CD4-positive, alpha-beta T cell treated with Interleukin-1 beta for 1 hour (primary cell): ENCODE results near the gene CCL11.
A peak's percentile ranks its signal among the peaks of the same experiment; 100 is the strongest.

Experiments used
- DNase-seq, 2 donors: peaks; one replicate each; pipeline ENCODE4 v3.0.0-alpha.2; 2020 to 2022

Gene CCL11

DNA sequence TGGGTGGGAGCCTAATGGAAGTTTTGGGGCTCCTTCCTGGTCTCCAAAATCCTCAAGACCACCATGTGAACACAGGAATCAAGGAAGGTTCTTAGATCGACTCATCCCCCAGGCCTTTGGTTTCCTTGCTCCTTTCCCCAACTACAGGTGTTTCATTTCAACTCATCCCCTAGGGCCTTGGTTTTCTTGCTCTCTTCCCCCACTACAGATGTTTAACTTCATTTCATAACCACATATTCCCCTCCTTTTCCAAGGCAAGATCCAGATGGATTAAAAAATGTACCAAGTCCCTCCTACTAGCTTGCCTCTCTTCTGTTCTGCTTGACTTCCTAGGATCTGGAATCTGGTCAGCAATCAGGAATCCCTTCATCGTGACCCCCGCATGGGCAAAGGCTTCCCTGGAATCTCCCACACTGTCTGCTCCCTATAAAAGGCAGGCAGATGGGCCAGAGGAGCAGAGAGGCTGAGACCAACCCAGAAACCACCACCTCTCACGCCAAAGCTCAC, at the start of gene CCL11:
CCL11 (plus strand) TSS at position 457 of the 507 bp plus-strand sequence. CDS start 67 bp downstream, outside the sequence.
- no peak for DNase-seq

DNA sequence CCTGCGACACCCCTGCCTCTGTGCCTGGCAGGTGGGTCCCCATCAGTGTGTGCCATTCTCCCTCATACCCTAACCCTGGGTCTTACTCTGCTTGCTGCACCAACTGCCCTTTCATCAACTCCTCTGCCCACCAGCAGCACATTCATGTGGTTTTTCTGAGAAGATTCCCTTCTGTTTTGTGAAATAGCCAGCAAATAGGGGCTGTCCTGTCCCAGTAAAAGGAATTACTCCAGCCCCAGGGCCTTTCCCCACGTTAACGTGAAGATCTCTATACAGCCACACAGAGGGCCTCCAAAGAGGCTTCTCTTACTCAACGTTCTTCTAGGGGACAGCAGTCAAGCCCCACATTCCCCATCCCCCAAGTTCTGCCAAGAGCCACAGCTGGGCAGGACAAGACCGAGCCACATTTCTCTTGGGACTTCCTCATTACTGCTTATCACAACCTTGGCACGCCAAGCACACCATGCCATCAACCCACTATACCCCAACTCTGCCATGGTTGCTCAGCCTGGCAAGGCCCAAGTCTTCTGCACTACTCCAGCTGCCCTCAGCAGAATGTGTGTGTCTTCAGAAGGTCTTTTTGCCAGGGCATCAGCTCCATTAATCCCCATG, 49.2 kb upstream of the CCL11 start:
- no peak for DNase-seq

DNA sequence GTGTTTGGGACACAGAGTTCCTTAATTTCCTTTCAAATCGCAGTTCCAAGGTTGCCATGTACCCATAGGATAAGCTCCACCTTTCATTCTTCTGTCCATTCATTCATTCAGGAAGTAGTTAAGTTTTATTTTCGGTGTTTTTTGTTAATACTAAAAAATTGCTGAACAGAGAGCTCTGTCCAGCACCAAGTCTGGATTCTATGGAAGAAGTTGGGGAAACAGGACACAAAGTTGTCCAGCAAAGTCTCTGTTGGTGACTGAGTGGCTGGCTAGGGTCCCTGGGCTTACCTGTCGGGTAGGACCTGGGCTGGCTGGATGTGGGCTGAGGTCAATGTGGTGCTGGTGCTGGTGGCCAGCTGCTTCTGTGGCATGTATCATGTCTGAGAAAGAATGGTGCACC, 48.1 kb upstream of the CCL11 start:
- DNase-seq, result no peak

DNA sequence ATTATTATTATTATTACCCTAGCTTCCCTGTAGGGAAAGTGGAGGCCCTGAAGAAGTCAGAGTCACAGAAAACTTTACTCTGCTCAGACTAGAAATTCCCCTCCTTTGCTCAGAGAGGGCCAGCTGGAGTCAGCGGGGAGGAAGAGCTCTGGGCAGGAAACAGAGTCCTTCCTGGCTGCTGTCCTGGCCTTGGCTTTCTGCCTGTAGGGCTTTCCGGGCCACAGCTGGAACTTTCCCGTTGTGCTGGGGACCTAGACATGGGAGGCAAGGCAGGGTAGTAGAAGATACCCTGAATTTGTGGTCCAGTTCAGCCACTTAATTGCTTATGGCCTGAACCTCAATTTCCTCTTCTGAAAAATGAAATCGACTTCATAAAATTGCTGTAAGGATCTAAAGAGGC, 44.5 kb upstream of the CCL11 start:
- DNase-seq, result no peak

DNA sequence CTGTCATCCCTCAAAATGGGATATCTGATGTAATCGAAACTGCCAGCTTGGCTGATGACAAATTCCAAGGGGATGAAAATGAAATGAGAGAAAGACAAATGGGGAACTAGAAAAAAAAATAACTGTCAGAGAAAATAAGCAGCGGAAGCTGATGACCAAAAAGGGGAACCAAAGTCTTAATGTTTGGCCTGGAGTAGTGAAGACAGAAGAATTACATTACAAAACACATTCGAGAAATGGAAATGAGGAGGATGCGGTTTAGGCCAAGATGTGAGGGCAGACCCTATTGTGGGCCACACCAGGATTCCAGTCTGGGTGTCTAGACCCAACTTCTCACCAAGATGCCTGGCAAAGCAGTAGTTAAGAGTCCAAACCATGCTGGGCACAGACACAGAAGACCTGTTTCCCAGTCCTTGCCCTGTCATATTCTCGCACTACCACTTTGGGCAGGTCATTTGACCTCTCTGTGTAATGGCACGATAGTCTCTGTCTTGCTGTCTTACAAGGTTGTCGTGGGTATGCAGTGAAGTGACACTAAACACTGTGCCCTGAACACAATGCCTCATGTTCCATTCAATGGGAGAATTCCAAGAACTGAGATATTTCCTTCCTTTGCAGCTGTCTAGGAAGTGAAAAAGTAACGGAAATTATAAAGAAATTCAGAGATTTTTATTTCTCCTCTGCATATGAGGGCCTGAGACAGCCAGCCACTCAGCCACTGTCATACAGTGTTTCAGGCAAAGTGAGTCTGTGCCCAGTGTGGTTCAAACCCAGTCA, 42.8 kb upstream of the CCL11 start:
- DNase-seq, result peak; percentile 7 to 32

DNA sequence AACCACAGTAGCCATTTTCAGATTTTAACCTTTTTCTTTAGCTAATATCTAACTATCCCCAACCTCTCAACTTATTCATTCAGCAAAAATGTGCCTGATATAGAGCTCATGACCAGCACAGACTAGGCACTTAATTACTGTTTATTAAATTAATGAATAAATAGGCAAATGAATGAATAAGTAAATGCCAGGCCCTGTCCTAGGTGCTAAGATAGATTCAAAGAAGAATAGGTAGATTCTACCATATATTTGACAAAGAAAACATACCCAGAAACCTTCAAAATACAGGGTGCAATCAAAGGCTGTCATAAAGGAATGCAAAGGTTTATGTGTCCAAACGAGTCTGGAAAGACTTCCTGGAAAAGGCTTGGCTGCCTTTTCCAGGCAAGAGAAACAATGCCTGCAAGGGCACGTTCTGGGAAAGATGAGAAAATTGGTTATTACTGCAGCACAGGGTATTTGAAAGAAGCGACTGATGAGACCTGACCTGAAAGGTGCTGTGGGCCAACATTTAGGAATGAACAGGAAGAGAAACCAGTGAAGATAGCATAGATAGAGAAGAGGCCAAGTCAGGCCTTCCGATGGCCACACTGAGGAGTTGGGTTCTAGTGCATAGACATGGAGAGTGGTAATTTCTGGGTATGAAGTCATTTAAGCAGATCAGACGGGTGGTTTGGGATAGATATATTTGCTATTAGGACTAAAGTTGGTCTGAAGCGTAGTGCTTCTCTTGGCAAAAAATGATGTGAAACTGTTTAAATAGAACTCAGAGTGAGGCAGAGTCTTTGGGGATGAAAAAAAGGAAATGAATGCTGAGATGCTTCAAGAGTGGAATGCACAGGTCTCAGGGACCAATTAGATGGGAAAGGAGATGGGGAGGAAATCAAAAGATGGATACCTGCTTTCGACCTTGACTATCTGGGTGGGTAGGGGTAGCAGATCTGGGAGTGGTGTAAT, 41.9 kb upstream of the CCL11 start:
- no peak for DNase-seq

GRCh38 chr17:34245351-34245905, 40.1 kb upstream of the CCL11 start:
- no peak for DNase-seq

DNA sequence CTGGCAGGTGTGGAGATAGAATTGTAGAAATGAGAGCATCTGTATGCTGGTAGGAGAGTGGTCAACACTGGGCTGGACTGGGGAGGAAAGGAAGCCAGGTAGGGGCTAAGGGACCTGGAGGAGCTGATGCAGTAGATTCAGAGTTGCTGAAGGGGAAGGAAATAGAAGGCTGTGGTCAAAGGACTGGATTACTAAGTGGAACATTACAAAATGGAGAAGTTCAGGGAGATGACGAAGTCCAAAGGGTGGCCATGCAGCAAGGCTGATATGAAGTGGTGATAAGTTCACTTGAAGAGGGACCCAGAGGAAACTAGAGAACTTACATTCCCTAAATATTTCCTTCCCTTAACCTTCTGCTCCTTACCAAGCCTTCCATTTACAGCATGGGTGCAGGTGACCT, 39.1 kb upstream of the CCL11 start:
- peak in 1 of 2 donors; percentile 42 for DNase-seq

GRCh38 chr17:34246881-34247280, 38.7 kb upstream of the CCL11 start:
- DNase-seq, result no peak

DNA sequence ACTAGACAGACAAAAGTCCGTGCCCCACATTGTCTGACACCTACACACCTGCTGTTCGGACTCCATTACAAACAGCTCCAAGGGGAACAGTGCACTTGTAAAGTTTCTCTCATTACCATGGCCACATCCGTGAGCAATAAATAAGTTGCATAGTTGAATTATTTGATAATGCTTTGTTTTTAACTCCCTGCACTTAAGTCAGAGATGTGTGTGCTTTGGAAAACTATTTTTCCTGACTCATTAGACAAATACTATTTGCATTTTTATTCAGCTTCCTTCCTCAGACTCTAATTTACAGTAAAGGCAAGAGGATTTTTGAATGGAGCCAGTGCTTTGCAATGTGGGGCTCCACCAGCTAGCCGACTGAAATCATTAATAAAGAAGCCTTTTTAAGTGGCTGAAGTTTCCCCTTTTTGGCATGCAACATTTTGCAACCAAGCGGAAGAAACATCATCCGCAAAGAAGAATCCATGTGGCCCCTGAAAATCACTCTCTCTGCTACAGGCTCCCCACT, 37.0 kb upstream of the CCL11 start:
- no peak for DNase-seq

DNA sequence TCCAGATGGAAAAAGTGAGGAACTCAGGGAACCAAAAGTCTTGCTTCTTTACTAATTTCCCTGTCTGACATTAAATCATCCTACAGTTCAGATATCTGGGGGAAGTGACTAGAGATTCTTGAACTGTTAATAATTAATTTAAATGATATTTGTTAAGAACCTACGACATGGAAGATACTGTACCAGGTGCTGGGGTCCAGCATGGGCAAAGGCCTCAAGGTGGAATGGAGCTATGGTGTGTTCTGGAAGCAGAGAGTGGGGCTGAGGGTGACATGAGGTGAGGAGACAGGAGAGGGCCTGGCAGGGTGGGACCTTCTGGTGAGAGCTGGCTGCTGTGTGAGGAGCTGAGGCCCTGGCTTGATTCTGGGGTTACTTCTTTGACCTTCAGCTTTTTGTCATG, 36.5 kb upstream of the CCL11 start:
- DNase-seq, result no peak

DNA sequence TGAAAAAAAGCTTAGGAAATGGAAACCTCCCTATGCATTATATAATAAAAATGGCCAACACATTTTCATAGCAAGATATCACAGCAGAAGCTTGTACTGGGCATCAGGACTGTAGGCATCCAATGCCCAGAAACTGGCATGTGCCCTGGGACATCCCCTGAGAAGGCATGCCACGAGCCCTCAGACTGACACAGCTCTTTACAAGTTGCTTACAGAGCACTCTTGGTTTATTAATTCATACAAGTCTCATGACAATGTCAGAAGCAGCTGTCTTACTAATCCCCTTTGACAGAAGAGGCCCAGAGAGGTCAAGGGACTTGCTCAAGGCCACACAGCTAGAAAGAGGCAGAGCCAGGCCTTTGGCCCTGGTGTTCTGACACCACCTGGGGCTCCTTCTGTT, 36.1 kb upstream of the CCL11 start:
- peak in 1 of 2 donors; percentile 26 for DNase-seq

DNA sequence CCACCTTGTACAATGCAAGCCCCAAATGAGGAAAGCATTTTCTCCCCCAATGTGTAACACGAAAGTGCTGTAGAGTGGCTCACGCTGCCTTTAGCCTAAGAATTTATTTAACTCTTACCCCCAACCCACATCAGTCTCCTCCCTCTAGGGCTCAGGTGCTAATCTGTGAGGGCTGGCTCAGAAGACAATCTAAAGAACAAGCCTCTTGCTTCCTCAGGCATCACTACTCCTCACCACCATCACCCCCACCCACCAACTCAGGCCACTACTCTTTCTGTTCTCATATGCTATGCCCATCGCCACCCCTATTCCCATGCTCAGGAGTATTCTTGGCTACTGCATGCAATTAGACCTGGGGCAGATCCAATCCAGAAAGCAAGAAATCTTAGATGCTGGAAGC, 34.4 kb upstream of the CCL11 start:
- DNase-seq, result no peak

DNA sequence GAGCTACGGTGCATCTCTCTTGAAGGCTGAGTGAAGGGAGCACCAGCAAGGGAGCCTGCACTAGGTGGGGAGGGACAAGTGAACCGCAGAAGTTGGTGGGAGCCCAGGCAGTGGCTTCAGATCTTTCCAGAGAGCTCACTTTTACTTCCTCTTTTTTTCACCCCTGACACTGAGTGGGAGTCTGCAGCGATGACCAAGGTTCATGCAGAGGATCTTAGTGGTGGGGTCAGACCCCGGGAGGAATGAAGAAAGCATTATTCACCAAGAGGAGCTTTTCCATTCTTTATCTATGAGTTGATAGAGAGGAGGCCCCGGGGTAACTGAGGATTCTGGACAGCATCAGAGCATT, 33.5 kb upstream of the CCL11 start:
- peak in 1 of 2 donors; percentile 30 for DNase-seq

GRCh38 chr17:34252444-34253138, 33.0 kb upstream of the CCL11 start:
- DNase-seq, result no peak

DNA sequence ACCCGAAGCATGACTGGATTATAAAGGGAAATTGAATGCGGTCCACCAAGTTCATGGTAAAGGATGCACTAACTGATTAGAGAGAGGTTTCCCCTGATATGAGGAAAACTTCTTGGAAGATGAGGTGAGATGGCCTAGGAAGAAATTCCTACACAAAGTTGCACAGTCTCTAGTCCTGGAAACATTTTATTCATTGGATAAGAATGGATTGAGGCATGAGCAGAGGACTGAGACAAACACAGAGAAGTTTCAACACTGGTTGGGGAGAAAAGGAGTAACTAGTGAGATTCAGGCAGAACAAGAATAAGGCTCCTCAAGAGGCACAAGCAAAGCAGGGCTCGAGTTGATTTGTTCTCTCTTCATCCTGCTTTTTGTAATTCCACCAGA, 32.4 kb upstream of the CCL11 start:
- DNase-seq, result no peak

DNA sequence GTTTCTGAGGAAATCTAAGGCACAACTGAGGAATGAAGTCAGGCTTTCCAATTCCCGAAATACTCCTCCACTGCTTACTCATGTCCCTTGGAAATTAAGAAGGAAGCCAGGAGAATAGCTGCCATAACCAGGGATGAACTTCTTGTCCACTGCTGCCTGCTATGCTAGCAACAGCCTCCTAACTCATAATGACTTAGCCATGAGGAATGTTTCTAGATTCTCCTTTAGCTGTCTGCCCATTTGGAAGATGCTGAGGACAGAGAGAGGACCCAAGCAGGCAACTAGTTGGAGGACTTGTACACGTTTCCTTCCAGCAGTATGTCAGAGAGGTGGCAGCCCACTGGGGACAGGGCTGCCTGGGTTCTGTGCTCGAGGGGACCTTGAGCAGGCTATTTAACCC, 31.4 kb upstream of the CCL11 start:
- no peak for DNase-seq

- DNase-seq, result no peak
These were observed 30.7 kb upstream of the CCL11 start, which contains the start of gene CCL2 for GRCh38 chr17:34254651-34255380. Gene CCL2, plus strand, starts transcription at chr17:34255285. Its CDS starts 65 bp downstream, at chr17:34255350.

- no peak for DNase-seq
These were observed 30.2 kb upstream of the CCL11 start for GRCh38 chr17:34255381-34255732.

GRCh38 chr17:34255841-34256240, 29.7 kb upstream of the CCL11 start:
- no peak for DNase-seq

- no peak for DNase-seq
These were observed 28.1 kb upstream of the CCL11 start for GRCh38 chr17:34257299-34257985.
